ENCODE measurements around the gene SIPA1L3. TPM values are rescaled to one million over a fixed set of nuclear protein-coding genes. Genes with fewer than 3 reads are reported as not detected.

SIPA1L3 gene
- total RNA-seq, 2 experiments from 2014 or later = 15.5 to 17.7 TPM

GRCh38 chr19:38190793-38191192 is 283.8 kb downstream of the SIPA1L3 start:
- Mint-ChIP-seq H3K36me3 (ENCODE audit: low read depth) (peaks cover 28% of the 10 kb centered on the region), H3K4me3 (no peak overlapping the region), H3K9me3 (no peaks in the 10 kb centered on the region), H3K27ac (no peak overlapping the region), H3K4me1 (ENCODE audit: low read depth) (no peaks in the 10 kb centered on the region), H3K27me3 (no peaks in the 10 kb centered on the region)
- no peak for TF ChIP-seq CTCF (IDR thresholded peaks at IDR 0.05)
- no peaks in the 10 kb centered on the region for H3K4me1 ChIP-seq (ENCODE audit: insufficient read depth, low read length)
- no peaks in the 10 kb centered on the region for H3K36me3 ChIP-seq (ENCODE audit: insufficient read depth, low read length)
- no peak overlapping the region for H3K27ac ChIP-seq (ENCODE audit: low read depth in 1 of 2, low read length in 2 of 2)
- DNase-seq (no peak), ATAC-seq (ENCODE audit: poor library complexity) (no peak)
- ChIA-PET POLR2A (no interaction called here), CTCF (no interaction called here)
- intact Hi-C loops (cut with DNase I, micrococcal nuclease) = no loop called here
- no peak overlapping the region for H3K4me3 ChIP-seq (ENCODE audit: low read length)
- no peaks in the 10 kb centered on the region for H3K27me3 ChIP-seq (ENCODE audit: control insufficient read depth in 1 of 2, insufficient read depth in 2 of 2, low read length in 2 of 2)
- peaks cover 0 to 16% of the 10 kb centered on the region in 2 experiments for H3K9me3 ChIP-seq (ENCODE audit: control insufficient read depth in 1 of 2, insufficient read depth in 1 of 2, low read length in 2 of 2)

GRCh38 chr19:38191747-38192146 is 284.7 kb downstream of the SIPA1L3 start:
- H3K36me3 Mint-ChIP-seq (ENCODE audit: low read depth) = peaks cover 31% of the 10 kb centered on the region
- no peak for TF ChIP-seq CTCF (IDR thresholded peaks at IDR 0.05)
- DNase-seq = no peak
- H3K4me1 ChIP-seq (ENCODE audit: insufficient read depth, low read length) = no peaks in the 10 kb centered on the region
- peaks cover 0 to 19% of the 10 kb centered on the region in 2 experiments for H3K9me3 ChIP-seq (ENCODE audit: control insufficient read depth in 1 of 2, insufficient read depth in 1 of 2, low read length in 2 of 2)
- no peak overlapping the region for H3K27ac Mint-ChIP-seq
- CTCF ChIA-PET = interaction anchor here (1.0 kb wide), 1 partner anchor 289 kb away, joined by 4 read pairs; no protein-coding TSS in a partner anchor
- H3K27me3 Mint-ChIP-seq = no peaks in the 10 kb centered on the region
- H3K9me3 Mint-ChIP-seq = no peaks in the 10 kb centered on the region
- no peaks in the 10 kb centered on the region for H3K27me3 ChIP-seq (ENCODE audit: control insufficient read depth in 1 of 2, insufficient read depth in 2 of 2, low read length in 2 of 2)
- intact Hi-C loops (cut with DNase I, micrococcal nuclease) = no loop called here
- no peak overlapping the region for H3K27ac ChIP-seq (ENCODE audit: low read depth in 1 of 2, low read length in 2 of 2)
- POLR2A ChIA-PET = no interaction called here
- H3K4me3 ChIP-seq (ENCODE audit: low read length) = no peak overlapping the region
- H3K4me3 Mint-ChIP-seq = no peak overlapping the region
- H3K4me1 Mint-ChIP-seq (ENCODE audit: low read depth) = no peaks in the 10 kb centered on the region
- H3K36me3 ChIP-seq (ENCODE audit: insufficient read depth, low read length) = no peaks in the 10 kb centered on the region
- ATAC-seq (ENCODE audit: poor library complexity) = no peak

GRCh38 chr19:38193445-38193844 is 286.4 kb downstream of the SIPA1L3 start:
- Histone ChIP-seq H3K4me3 (ENCODE audit: low read length) (no peak overlapping the region), H3K9me3 (ENCODE audit: control insufficient read depth in 1 of 2, insufficient read depth in 1 of 2, low read length in 2 of 2) (peaks cover 0 to 19% of the 10 kb centered on the region in 2 experiments), H3K27me3 (ENCODE audit: control insufficient read depth in 1 of 2, insufficient read depth in 2 of 2, low read length in 2 of 2) (no peaks in the 10 kb centered on the region), H3K4me1 (ENCODE audit: insufficient read depth, low read length) (no peaks in the 10 kb centered on the region), H3K36me3 (ENCODE audit: insufficient read depth, low read length) (no peaks in the 10 kb centered on the region), H3K27ac (ENCODE audit: low read depth in 1 of 2, low read length in 2 of 2) (no peak overlapping the region)
- Mint-ChIP-seq H3K4me1 (ENCODE audit: low read depth) (no peaks in the 10 kb centered on the region), H3K4me3 (no peak overlapping the region), H3K27ac (no peak overlapping the region), H3K27me3 (no peaks in the 10 kb centered on the region), H3K36me3 (ENCODE audit: low read depth) (peaks cover 39% of the 10 kb centered on the region), H3K9me3 (no peaks in the 10 kb centered on the region)
- DNase-seq = no peak
- no peak for TF ChIP-seq CTCF (IDR thresholded peaks at IDR 0.05)
- intact Hi-C loops (cut with DNase I, micrococcal nuclease) = no loop called here
- ChIA-PET POLR2A (no interaction called here), CTCF (no interaction called here)
- ATAC-seq (ENCODE audit: poor library complexity) = no peak
